OCI-LY1 (cell line): ENCODE results near the gene SLC2A9.
"Not testable (repeated sequence)": the region's sequence is repeated elsewhere in the genome, so short reads cannot be mapped to it uniquely, and the experiment has no call there.

Experiments used
- H2AFZ ChIP-seq: fragments of 200-600 bp; sonication (generic), shearing (Covaris generic); 2 replicates; pipeline ENCODE4 v1.6.0; 2014; ENCODE audit warnings: antibody characterized with exemption, mild to moderate bottlenecking, low read length
- H3F3A ChIP-seq: fragments of 200-600 bp; sonication (generic), shearing (Covaris generic); 2 replicates; pipeline ENCODE4 v1.6.0; 2014; ENCODE audit warnings: mild to moderate bottlenecking, antibody characterized with exemption, low read length, moderate library complexity; ENCODE audit not compliant: insufficient read depth
- H3K27ac ChIP-seq: fragments of 200-600 bp; sonication (generic); 2 replicates; pipeline ENCODE4 v1.5.1; 2014; ENCODE audit warnings: low read length, mixed run types, mild to moderate bottlenecking, low read depth; ENCODE audit not compliant: poor library complexity, severe bottlenecking
- H3K27me3 ChIP-seq: fragments of 200-600 bp; sonication (generic); 2 replicates; pipeline ENCODE4 v1.6.0; 2014; ENCODE audit warnings: antibody characterized with exemption, mild to moderate bottlenecking, low read length, moderate library complexity; ENCODE audit not compliant: insufficient read depth
- H3K36me3 ChIP-seq: fragments of 200-600 bp; sonication (generic); 2 replicates; pipeline ENCODE4 v1.6.1; 2014; ENCODE audit warnings: mild to moderate bottlenecking, antibody characterized with exemption, low read length, moderate library complexity, mixed read lengths; ENCODE audit not compliant: insufficient read depth
- H3K4me1 ChIP-seq: fragments of 200-600 bp; sonication (generic); 2 replicates; pipeline ENCODE4 v1.5.1; 2014; ENCODE audit warnings: mild to moderate bottlenecking, low read length, moderate library complexity; ENCODE audit not compliant: insufficient read depth, severe bottlenecking
- H3K4me2 ChIP-seq: fragments of 200-600 bp; sonication (generic), shearing (Covaris generic); 2 replicates; pipeline ENCODE4 v1.6.1; 2014; ENCODE audit warnings: low read length
- H3K4me3 ChIP-seq: fragments of 200-600 bp; sonication (generic); 2 replicates; pipeline ENCODE4 v1.5.1; 2014; ENCODE audit warnings: low read length, low read depth, mild to moderate bottlenecking, mixed read lengths; ENCODE audit not compliant: poor library complexity, severe bottlenecking
- H3K79me2 ChIP-seq: fragments of 200-600 bp; shearing (Covaris generic); 2 replicates; pipeline ENCODE4 v1.6.1; 2016; ENCODE audit warnings: mixed run types, low read length, mixed read lengths; ENCODE audit not compliant: insufficient read depth
- H3K9ac ChIP-seq: fragments of 200-600 bp; sonication (generic), shearing (Covaris generic); 2 replicates; pipeline ENCODE4 v1.6.1; 2014; ENCODE audit warnings: mild to moderate bottlenecking, low read length, mixed read lengths
- H3K9me2 ChIP-seq: fragments of 200-600 bp; sonication (generic), shearing (Covaris generic); 2 replicates; pipeline ENCODE4 v1.6.1; 2014; ENCODE audit warnings: low read depth, mild to moderate bottlenecking, low read length, mixed read lengths
- H3K9me3 ChIP-seq: fragments of 200-600 bp; shearing (Covaris generic); 2 replicates; pipeline ENCODE4 v1.6.1; 2014; ENCODE audit warnings: low read length, mixed read lengths
- H4K20me1 ChIP-seq: fragments of 200-600 bp; sonication (generic), shearing (Covaris generic); 2 replicates; pipeline ENCODE4 v1.6.0; 2016; ENCODE audit warnings: mild to moderate bottlenecking, low read length; ENCODE audit not compliant: insufficient read depth
- EZH2 ChIP-seq: fragments of 200-600 bp; sonication (generic), shearing (Covaris generic); IDR thresholded peaks from 2 replicates; pipeline ENCODE4 v1.8.0; 2017; ENCODE audit warnings: borderline replicate concordance, mixed run types, mild to moderate bottlenecking, antibody characterized with exemption, low read length, moderate library complexity, mixed read lengths
- TF ChIP-seq, protein P1 (sequence below): fragments of 200-600 bp; sonication (generic), shearing (Covaris generic); IDR thresholded peaks from 2 replicates; pipeline ENCODE4 v1.5.1; 2017; ENCODE audit warnings: mild to moderate bottlenecking, antibody characterized with exemption, low read length, moderate library complexity, mixed read lengths

The SLC2A9 gene

DNA sequence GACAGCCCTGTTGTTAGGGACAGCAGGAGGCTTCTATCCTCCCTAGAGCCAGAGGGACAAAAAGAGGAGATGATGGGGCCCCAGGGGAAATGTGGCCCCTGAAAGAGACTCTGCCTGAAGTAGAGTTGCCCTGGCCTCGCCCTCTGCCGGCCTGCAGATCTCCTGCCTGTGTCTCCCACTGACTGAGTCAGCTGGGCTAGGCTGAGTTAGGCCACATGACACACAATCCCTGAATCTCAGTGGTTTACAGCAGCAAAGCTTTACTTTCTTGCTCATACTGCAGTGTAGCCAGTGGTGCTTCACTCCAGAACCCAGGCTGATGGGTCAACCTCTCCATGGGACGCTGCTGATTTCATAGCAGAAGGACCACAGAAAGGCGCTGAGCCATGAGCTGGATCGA, 216.4 kb downstream of the SLC2A9 start:
- TF ChIP-seq, protein P1, sequence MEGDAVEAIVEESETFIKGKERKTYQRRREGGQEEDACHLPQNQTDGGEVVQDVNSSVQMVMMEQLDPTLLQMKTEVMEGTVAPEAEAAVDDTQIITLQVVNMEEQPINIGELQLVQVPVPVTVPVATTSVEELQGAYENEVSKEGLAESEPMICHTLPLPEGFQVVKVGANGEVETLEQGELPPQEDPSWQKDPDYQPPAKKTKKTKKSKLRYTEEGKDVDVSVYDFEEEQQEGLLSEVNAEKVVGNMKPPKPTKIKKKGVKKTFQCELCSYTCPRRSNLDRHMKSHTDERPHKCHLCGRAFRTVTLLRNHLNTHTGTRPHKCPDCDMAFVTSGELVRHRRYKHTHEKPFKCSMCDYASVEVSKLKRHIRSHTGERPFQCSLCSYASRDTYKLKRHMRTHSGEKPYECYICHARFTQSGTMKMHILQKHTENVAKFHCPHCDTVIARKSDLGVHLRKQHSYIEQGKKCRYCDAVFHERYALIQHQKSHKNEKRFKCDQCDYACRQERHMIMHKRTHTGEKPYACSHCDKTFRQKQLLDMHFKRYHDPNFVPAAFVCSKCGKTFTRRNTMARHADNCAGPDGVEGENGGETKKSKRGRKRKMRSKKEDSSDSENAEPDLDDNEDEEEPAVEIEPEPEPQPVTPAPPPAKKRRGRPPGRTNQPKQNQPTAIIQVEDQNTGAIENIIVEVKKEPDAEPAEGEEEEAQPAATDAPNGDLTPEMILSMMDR, result no peak
- TF ChIP-seq EZH2, result no peak

DNA sequence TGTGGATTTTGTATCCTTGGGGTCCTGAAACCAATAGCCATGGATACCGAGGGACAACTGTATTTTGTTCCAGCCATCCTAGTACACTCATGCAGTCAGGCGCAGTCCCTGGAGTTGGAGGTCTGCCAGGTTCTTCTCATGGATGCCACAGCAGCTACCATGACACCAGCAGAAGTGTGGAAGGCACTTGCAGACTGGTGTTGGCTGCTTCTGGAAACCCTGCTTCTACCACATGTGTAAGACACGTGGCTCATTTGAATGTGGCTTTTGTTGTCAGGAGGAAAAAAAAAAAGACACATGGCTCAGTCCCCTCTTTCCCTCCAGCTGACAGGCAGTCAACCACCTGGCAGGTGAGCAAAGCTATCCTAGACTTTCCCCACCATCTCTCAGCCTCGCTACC, 220.4 kb downstream of the SLC2A9 start:
- Histone ChIP-seq H3K4me1 (no peaks in the 10 kb centered on the region), H3F3A (no peaks in the 10 kb centered on the region), H3K36me3 (no peaks in the 10 kb centered on the region), H3K79me2 (no peaks in the 10 kb centered on the region), H3K4me2 (no peak overlapping the region), H3K27ac (no peak overlapping the region), H4K20me1 (no peaks in the 10 kb centered on the region), H3K9me3 (no peaks in the 10 kb centered on the region), H3K9me2 (no peaks in the 10 kb centered on the region), H3K9ac (no peak overlapping the region), H3K27me3 (no peaks in the 10 kb centered on the region), H3K4me3 (no peak overlapping the region), H2AFZ (no peak overlapping the region)
- TF ChIP-seq EZH2, result no peak
- TF ChIP-seq, protein P1, result no peak

More for the DNA sequence above, 216.4 kb downstream of the SLC2A9 start:
- no peaks in the 10 kb centered on the region for H3K9me3 ChIP-seq
- no peaks in the 10 kb centered on the region for H4K20me1 ChIP-seq
- H3K4me3 ChIP-seq, result no peak overlapping the region
- H3K27ac ChIP-seq, result no peak overlapping the region
- H3K9me2 ChIP-seq, result no peaks in the 10 kb centered on the region
- H2AFZ ChIP-seq, result no peak overlapping the region
- no peaks in the 10 kb centered on the region for H3K36me3 ChIP-seq
- H3K4me1 ChIP-seq, result no peaks in the 10 kb centered on the region
- H3F3A ChIP-seq, result no peaks in the 10 kb centered on the region
- no peaks in the 10 kb centered on the region for H3K27me3 ChIP-seq
- no peak overlapping the region for H3K9ac ChIP-seq
- H3K79me2 ChIP-seq, result no peaks in the 10 kb centered on the region
- no peak overlapping the region for H3K4me2 ChIP-seq

DNA sequence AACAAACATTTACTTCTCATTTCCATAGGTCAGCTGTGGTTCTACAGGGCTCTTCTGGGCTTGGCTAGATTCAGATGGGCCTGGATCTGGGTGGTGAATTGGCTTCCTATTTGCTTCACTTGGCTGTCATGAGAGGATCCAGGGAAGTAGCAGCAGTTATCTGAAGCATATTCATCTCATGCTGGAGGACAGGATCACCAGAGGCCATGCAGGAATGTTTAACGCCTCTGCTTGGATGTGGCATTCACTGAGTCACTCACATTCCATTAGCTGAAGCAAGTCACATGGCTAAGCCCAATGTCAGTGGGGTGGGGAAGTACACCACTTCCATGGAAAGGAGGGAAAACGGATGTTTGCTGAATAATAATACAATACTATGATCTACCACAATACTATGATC, 224.7 kb downstream of the SLC2A9 start:
- H3K27me3 ChIP-seq, H3F3A ChIP-seq, H3K79me2 ChIP-seq, H3K9ac ChIP-seq, H3K4me1 ChIP-seq, H2AFZ ChIP-seq, H3K27ac ChIP-seq, H3K9me2 ChIP-seq, H3K4me3 ChIP-seq, H3K36me3 ChIP-seq, H3K9me3 ChIP-seq, H4K20me1 ChIP-seq, H3K4me2 ChIP-seq: not testable (repeated sequence)

DNA sequence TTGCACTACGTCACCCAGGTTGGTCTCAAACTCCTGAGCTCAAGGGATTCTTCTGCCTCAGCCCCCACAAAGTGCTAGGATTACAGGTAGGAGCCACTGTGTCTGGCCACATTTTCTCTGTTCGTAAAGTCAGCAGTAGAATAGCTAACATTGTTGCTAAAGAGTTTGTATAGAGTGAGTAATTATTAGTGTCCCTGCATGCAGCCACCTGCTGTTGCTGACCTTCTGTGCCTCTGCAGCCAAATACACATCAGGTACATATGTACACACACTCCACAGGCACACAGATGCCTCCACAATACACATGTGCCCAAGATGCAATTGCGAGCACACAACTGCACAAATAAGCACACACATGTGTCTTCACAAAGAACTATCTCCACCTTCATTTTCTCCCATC, 228.9 kb downstream of the SLC2A9 start:
- TF ChIP-seq, protein P1, result no peak
- no peak for TF ChIP-seq EZH2
- Histone ChIP-seq H3K27me3 (no peaks in the 10 kb centered on the region), H4K20me1 (no peaks in the 10 kb centered on the region), H3K79me2 (no peaks in the 10 kb centered on the region), H3K36me3 (no peaks in the 10 kb centered on the region), H3K9me2 (no peaks in the 10 kb centered on the region), H3K9me3 (no peaks in the 10 kb centered on the region), H3K4me2 (no peak overlapping the region), H3F3A (no peaks in the 10 kb centered on the region), H2AFZ (no peak overlapping the region), H3K9ac (no peak overlapping the region), H3K27ac (no peak overlapping the region), H3K4me1 (no peaks in the 10 kb centered on the region), H3K4me3 (no peak overlapping the region)

DNA sequence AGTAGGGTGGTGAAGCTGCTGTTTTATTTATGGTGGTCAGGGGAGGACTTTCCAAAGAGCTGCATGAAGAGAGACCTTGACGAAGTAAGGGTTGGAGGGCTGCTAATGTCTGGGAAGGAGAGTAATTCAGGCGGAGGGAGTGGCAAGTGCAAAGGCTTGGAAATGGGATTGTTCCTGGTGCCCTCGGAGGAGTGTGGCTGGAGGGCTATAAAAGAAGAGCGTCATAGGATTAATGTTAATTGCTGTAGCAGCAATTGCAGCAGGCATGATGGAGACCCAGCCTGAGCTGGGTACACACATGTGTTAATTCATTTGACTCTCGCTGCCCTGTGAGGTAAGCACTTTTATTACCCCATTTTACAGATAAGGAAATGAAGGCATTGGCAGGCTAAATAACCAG, 235.4 kb downstream of the SLC2A9 start:
- H3K4me1 ChIP-seq, H3K9me3 ChIP-seq, H2AFZ ChIP-seq, H3K9ac ChIP-seq, H3K27me3 ChIP-seq, H3K9me2 ChIP-seq, H3K79me2 ChIP-seq, H3K27ac ChIP-seq, H3K4me3 ChIP-seq, H3K4me2 ChIP-seq, H3F3A ChIP-seq, H4K20me1 ChIP-seq, H3K36me3 ChIP-seq: not testable (repeated sequence)
